ENCODE measurements around the gene GHR. TPM values are rescaled to one million over a fixed set of nuclear protein-coding genes. Genes with fewer than 3 reads are reported as not detected.

Gene GHR
- polyA plus RNA-seq, 1 donor (not counting 4 experiments of a cell fraction or from before 2014, with no cell fraction given), result 1.8 TPM

GRCh38 chr5:42626462-42626861 lies 203.2 kb downstream of the GHR start:
- no peak for DNase-seq (ENCODE audit: low read depth, low spot score)
- dilution Hi-C loops (cut with MboI; ENCODE audit: extremely low pct_ligation_motif_present, low sequenced_read_pairs), result no loop called here
- FAIRE-seq, result no peak

DNA sequence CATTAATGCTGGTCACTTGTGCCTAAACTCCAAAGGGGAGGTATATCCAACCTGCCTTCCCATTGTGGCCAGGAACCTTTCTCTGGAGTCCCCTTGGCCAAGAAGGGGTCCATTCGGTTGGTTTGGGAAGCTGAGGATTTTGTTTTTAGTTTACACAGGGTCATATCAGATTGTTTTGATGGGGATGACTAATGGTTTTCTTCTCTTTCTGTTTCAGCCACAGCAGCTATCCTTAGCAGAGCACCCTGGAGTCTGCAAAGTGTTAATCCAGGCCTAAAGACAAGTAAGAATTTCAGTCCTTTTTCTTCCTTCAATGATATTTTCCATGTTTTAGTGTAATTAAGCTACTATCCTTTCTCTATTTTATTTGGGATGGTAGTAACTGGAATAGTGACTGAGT lies 205.6 kb downstream of the GHR start:
- DNase-seq (ENCODE audit: low read depth, low spot score), result no peak
- no peak overlapping the region for H3K4me2 ChIP-seq (ENCODE audit: control insufficient read depth, extremely low read depth, insufficient read depth, low read depth, low read length)
- H3K9me1 ChIP-seq (ENCODE audit: control insufficient read depth, extremely low read depth, insufficient read depth, low read length), result no peaks in the 10 kb centered on the region
- no peak overlapping the region for H3K9ac ChIP-seq (ENCODE audit: control insufficient read depth, extremely low read depth, insufficient read depth, low read length)
- TF ChIP-seq CTCF (optimal IDR thresholded peaks at IDR 0.05 in 1 of 3, IDR thresholded peaks at IDR 0.05 in 1 of 3, conservative IDR thresholded peaks at IDR 0.05 in 1 of 3; ENCODE audit: extremely low read depth in 1 of 3, insufficient read depth in 2 of 3, low read length in 3 of 3), result no peak
- TF ChIP-seq EZH2 (IDR thresholded peaks at IDR 0.05; ENCODE audit: low read length), result no peak
- no peak overlapping the region for H2AFZ ChIP-seq (ENCODE audit: control insufficient read depth, low read length)
- H3K36me3 ChIP-seq (ENCODE audit: control insufficient read depth in 2 of 2, extremely low read depth in 1 of 2, insufficient read depth in 2 of 2, low read length in 2 of 2), result no peaks in the 10 kb centered on the region
- no peak overlapping the region for H3K4me3 ChIP-seq (ENCODE audit: control insufficient read depth in 2 of 3, extremely low read depth in 1 of 3, insufficient read depth in 2 of 3, low read depth in 1 of 3, low read length in 3 of 3)
- H3K79me2 ChIP-seq (ENCODE audit: control insufficient read depth, insufficient read depth, low read length), result no peaks in the 10 kb centered on the region
- dilution Hi-C loops (cut with MboI; ENCODE audit: extremely low pct_ligation_motif_present, low sequenced_read_pairs), result no loop called here
- no peaks in the 10 kb centered on the region for H3K4me1 ChIP-seq (ENCODE audit: control insufficient read depth, extremely low read depth, insufficient read depth, low read length)
- no peak overlapping the region for H3K27ac ChIP-seq (ENCODE audit: control insufficient read depth, insufficient read depth, low read length)
- no peaks in the 10 kb centered on the region for H3K9me3 ChIP-seq (ENCODE audit: control insufficient read depth, low read depth, low read length)
- no peaks in the 10 kb centered on the region for H4K20me1 ChIP-seq (ENCODE audit: control insufficient read depth, extremely low read depth, insufficient read depth, low read length)
- no peaks in the 10 kb centered on the region for H3K27me3 ChIP-seq (ENCODE audit: control insufficient read depth, extremely low read depth, insufficient read depth, low read length)
- no peak for FAIRE-seq

More at GRCh38 chr5:42626462-42626861, 203.2 kb downstream of the GHR start:
- Histone ChIP-seq H3K27me3 (ENCODE audit: control insufficient read depth, extremely low read depth, insufficient read depth, low read length) (no peaks in the 10 kb centered on the region), H3K9me1 (ENCODE audit: control insufficient read depth, extremely low read depth, insufficient read depth, low read length) (no peaks in the 10 kb centered on the region), H3K9ac (ENCODE audit: control insufficient read depth, extremely low read depth, insufficient read depth, low read length) (no peak overlapping the region), H3K4me2 (ENCODE audit: control insufficient read depth, extremely low read depth, insufficient read depth, low read depth, low read length) (no peak overlapping the region), H3K36me3 (ENCODE audit: control insufficient read depth in 2 of 2, extremely low read depth in 1 of 2, insufficient read depth in 2 of 2, low read length in 2 of 2) (no peaks in the 10 kb centered on the region), H3K27ac (ENCODE audit: control insufficient read depth, insufficient read depth, low read length) (no peak overlapping the region), H3K9me3 (ENCODE audit: control insufficient read depth, low read depth, low read length) (no peaks in the 10 kb centered on the region), H4K20me1 (ENCODE audit: control insufficient read depth, extremely low read depth, insufficient read depth, low read length) (no peaks in the 10 kb centered on the region), H2AFZ (ENCODE audit: control insufficient read depth, low read length) (no peak overlapping the region), H3K4me3 (ENCODE audit: control insufficient read depth in 2 of 3, extremely low read depth in 1 of 3, insufficient read depth in 2 of 3, low read depth in 1 of 3, low read length in 3 of 3) (no peak overlapping the region), H3K4me1 (ENCODE audit: control insufficient read depth, extremely low read depth, insufficient read depth, low read length) (no peaks in the 10 kb centered on the region), H3K79me2 (ENCODE audit: control insufficient read depth, insufficient read depth, low read length) (no peaks in the 10 kb centered on the region)
- TF ChIP-seq EZH2 (IDR thresholded peaks at IDR 0.05; ENCODE audit: low read length) (no peak), CTCF (optimal IDR thresholded peaks at IDR 0.05 in 1 of 3, IDR thresholded peaks at IDR 0.05 in 1 of 3, conservative IDR thresholded peaks at IDR 0.05 in 1 of 3; ENCODE audit: extremely low read depth in 1 of 3, insufficient read depth in 2 of 3, low read length in 3 of 3) (no peak)
